HL-60 (cell line): Measurements from ENCODE around the gene LRRC52.

Experiments used
- GABPA ChIP-seq: IDR thresholded peaks from 2 replicates; pipeline ENCODE4 v1.6.1; 2012; ENCODE audit warnings: low read depth
- POLR2AphosphoS5 ChIP-seq: IDR thresholded peaks from 2 replicates; pipeline ENCODE4 v1.6.1; 2012; ENCODE audit warnings: low read depth
- SPI1 ChIP-seq: IDR thresholded peaks from 2 replicates; pipeline ENCODE4 v1.6.1; 2012; ENCODE audit warnings: low read depth, mild to moderate bottlenecking, borderline replicate concordance
- TF ChIP-seq, protein P1 (sequence below): IDR thresholded peaks from 2 replicates; pipeline ENCODE4 v1.6.1; 2012; ENCODE audit warnings: low read depth; ENCODE audit not compliant: insufficient replicate concordance
- TF ChIP-seq, protein P2 (sequence below): IDR thresholded peaks from one replicate; pipeline ENCODE4 v1.5.1; 2011; ENCODE audit warnings: low read length, control low read depth, inconsistent platforms; ENCODE audit not compliant: insufficient read depth

GRCh38 chr1:165527251-165528007, 16.4 kb upstream of the LRRC52 start:
- TF ChIP-seq GABPA, result no peak
- TF ChIP-seq POLR2AphosphoS5, result no peak
- TF ChIP-seq, protein P1, sequence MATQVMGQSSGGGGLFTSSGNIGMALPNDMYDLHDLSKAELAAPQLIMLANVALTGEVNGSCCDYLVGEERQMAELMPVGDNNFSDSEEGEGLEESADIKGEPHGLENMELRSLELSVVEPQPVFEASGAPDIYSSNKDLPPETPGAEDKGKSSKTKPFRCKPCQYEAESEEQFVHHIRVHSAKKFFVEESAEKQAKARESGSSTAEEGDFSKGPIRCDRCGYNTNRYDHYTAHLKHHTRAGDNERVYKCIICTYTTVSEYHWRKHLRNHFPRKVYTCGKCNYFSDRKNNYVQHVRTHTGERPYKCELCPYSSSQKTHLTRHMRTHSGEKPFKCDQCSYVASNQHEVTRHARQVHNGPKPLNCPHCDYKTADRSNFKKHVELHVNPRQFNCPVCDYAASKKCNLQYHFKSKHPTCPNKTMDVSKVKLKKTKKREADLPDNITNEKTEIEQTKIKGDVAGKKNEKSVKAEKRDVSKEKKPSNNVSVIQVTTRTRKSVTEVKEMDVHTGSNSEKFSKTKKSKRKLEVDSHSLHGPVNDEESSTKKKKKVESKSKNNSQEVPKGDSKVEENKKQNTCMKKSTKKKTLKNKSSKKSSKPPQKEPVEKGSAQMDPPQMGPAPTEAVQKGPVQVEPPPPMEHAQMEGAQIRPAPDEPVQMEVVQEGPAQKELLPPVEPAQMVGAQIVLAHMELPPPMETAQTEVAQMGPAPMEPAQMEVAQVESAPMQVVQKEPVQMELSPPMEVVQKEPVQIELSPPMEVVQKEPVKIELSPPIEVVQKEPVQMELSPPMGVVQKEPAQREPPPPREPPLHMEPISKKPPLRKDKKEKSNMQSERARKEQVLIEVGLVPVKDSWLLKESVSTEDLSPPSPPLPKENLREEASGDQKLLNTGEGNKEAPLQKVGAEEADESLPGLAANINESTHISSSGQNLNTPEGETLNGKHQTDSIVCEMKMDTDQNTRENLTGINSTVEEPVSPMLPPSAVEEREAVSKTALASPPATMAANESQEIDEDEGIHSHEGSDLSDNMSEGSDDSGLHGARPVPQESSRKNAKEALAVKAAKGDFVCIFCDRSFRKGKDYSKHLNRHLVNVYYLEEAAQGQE, result no peak
- TF ChIP-seq, protein P2, sequence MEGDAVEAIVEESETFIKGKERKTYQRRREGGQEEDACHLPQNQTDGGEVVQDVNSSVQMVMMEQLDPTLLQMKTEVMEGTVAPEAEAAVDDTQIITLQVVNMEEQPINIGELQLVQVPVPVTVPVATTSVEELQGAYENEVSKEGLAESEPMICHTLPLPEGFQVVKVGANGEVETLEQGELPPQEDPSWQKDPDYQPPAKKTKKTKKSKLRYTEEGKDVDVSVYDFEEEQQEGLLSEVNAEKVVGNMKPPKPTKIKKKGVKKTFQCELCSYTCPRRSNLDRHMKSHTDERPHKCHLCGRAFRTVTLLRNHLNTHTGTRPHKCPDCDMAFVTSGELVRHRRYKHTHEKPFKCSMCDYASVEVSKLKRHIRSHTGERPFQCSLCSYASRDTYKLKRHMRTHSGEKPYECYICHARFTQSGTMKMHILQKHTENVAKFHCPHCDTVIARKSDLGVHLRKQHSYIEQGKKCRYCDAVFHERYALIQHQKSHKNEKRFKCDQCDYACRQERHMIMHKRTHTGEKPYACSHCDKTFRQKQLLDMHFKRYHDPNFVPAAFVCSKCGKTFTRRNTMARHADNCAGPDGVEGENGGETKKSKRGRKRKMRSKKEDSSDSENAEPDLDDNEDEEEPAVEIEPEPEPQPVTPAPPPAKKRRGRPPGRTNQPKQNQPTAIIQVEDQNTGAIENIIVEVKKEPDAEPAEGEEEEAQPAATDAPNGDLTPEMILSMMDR, result no peak
- peak; percentile 90 for TF ChIP-seq SPI1
